Liver (tissue), 3 donors: ENCODE results near the gene TREML2.

Source experiments
- RAD21 ChIP-seq, 2 donors: IDR thresholded peaks; 2 replicates each; pipeline ENCODE4 v1.6.1; 2016; ENCODE audit warnings: antibody characterized with exemption in 2 of 2, mild to moderate bottlenecking in 2 of 2
- TF ChIP-seq, protein P1 (sequence below): fragments of 150-350 bp; IDR thresholded peaks from 2 replicates; pipeline ENCODE4 v1.5.1; 2017; ENCODE audit warnings: improper control_type of control experiment, low read depth, low read length; ENCODE audit not compliant: missing input control
- donor health status: healthy.
- donor health status: healthy.

GRCh38 chr6:41193171-41193734 is 7.7 kb downstream of the TREML2 start:
- TF ChIP-seq, protein P1, sequence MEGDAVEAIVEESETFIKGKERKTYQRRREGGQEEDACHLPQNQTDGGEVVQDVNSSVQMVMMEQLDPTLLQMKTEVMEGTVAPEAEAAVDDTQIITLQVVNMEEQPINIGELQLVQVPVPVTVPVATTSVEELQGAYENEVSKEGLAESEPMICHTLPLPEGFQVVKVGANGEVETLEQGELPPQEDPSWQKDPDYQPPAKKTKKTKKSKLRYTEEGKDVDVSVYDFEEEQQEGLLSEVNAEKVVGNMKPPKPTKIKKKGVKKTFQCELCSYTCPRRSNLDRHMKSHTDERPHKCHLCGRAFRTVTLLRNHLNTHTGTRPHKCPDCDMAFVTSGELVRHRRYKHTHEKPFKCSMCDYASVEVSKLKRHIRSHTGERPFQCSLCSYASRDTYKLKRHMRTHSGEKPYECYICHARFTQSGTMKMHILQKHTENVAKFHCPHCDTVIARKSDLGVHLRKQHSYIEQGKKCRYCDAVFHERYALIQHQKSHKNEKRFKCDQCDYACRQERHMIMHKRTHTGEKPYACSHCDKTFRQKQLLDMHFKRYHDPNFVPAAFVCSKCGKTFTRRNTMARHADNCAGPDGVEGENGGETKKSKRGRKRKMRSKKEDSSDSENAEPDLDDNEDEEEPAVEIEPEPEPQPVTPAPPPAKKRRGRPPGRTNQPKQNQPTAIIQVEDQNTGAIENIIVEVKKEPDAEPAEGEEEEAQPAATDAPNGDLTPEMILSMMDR, result no peak
- TF ChIP-seq RAD21 (IDR thresholded peaks at IDR 0.05), result no peak
